ENCODE data around the gene LOXL1.

Gene LOXL1

DNA sequence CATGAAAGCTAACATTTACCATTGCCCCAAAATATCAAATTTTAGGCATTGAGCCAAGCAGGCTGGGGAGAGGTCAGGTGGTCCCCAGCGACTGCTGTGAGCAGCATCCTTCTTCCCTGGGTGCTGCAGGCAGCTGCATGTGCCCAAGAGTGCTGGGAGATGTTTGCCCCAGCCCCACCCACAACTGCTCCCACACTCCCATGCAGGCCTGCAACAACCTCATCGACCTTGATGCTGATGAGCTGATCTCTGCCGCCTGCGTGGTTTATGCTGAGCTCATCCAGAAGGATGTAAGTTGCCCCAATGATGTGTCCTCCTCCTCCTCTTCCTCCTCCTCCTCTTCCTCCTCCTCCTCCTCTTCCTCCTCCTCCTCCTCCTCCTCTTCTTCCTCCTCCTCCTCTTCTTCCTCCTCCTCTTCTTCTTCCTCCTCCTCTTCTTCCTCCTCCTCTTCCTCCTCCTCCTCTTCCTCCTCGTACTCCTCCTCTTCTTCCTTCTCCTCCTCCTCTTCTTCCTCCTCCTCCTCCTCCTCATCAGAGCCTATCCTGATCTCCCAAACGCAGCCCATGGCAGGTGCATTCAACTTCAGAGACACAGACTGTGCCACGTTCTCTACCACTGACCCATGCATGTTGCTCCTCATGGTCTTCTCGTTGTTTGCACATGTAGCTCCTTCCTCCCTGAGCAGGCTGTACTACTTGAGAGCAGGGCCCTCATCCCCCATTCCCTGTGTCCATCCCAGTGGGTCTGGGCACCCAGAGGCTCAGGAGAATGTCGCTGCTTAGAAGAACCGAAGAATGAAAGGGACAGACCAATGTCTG is 37.8 kb upstream of the LOXL1 start:
- no peaks in the 10 kb centered on the region for H3K4me1 ChIP-seq
- no peak overlapping the region for H3K4me3 ChIP-seq
- H3K27me3 ChIP-seq = no peaks in the 10 kb centered on the region
- H4K20me1 ChIP-seq = no peaks in the 10 kb centered on the region
- no peak overlapping the region for H3K9ac ChIP-seq
- TF ChIP-seq Cebpa-rat (IDR thresholded peaks at IDR 0.05) = no peak
- H3K36me3 ChIP-seq = no peaks in the 10 kb centered on the region
- no peak overlapping the region for H3K4me2 ChIP-seq
- H3K27ac ChIP-seq = no peak overlapping the region
- H3K9me3 ChIP-seq = peaks cover 22% of the 10 kb centered on the region

DNA sequence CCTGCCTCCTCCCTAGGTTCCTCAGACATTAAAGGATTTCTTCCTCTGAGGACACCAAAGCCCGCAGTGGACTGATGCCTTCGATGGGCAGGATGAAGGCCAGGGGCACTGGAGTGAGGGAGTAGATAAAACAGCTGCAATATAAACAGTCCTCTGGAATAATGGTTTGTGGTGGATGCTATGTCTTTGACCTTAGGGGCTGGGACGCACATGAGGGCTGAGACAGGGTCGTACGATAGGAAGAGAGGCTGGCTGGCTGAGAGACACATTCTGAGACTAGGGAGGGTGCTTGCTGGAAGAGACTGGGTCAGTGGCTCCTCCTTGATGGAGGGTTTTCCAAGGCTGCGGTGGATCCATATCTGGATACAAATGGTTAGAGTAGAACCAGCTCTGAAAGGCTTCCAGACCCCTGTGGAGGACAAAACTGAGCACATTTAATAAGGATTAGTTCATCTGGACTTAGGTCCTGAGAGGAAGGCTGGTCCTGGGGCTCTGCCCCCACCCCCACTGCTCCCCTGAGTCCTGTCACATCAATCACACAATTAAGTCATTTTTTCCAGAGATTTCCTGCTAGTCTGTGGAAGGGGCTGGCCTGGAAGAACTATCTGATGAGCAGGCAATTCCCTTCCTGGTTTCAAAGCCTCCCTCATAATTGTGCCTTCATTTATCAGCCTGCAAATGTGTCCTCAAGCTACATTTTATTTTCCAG is 37.1 kb upstream of the LOXL1 start:
- Histone ChIP-seq H3K4me2 (no peak overlapping the region), H4K20me1 (no peaks in the 10 kb centered on the region), H3K9me3 (peaks cover 26% of the 10 kb centered on the region), H3K27ac (no peak overlapping the region), H3K9ac (no peak overlapping the region), H3K4me3 (no peak overlapping the region), H3K4me1 (no peaks in the 10 kb centered on the region), H3K36me3 (no peaks in the 10 kb centered on the region), H3K27me3 (no peaks in the 10 kb centered on the region)
- no peak for TF ChIP-seq Cebpa-rat (IDR thresholded peaks at IDR 0.05)

DNA sequence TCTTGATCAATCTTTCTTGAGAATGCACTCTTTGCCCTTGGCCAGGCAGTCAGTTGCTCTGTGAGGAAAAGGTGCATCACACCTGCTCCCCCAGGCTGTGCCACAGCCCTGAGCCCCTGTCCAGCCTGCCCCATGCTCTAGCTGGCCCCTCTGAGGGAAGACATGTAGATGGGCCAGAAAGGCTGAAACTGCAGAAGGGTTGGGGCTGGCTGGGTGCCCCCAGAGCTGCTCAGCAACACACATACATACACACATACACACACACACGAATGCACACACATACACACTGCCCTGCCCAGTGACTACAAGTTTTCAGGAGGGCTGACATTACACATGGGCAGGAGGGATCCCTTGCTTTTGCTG is 36.5 kb upstream of the LOXL1 start:
- Histone ChIP-seq H3K9ac (no peak overlapping the region), H3K27ac (no peak overlapping the region), H3K9me3 (peaks cover 26% of the 10 kb centered on the region), H3K4me2 (no peak overlapping the region), H4K20me1 (no peaks in the 10 kb centered on the region), H3K4me1 (no peaks in the 10 kb centered on the region), H3K36me3 (no peaks in the 10 kb centered on the region), H3K27me3 (no peaks in the 10 kb centered on the region), H3K4me3 (no peak overlapping the region)
- no peak for TF ChIP-seq Cebpa-rat (IDR thresholded peaks at IDR 0.05)

DNA sequence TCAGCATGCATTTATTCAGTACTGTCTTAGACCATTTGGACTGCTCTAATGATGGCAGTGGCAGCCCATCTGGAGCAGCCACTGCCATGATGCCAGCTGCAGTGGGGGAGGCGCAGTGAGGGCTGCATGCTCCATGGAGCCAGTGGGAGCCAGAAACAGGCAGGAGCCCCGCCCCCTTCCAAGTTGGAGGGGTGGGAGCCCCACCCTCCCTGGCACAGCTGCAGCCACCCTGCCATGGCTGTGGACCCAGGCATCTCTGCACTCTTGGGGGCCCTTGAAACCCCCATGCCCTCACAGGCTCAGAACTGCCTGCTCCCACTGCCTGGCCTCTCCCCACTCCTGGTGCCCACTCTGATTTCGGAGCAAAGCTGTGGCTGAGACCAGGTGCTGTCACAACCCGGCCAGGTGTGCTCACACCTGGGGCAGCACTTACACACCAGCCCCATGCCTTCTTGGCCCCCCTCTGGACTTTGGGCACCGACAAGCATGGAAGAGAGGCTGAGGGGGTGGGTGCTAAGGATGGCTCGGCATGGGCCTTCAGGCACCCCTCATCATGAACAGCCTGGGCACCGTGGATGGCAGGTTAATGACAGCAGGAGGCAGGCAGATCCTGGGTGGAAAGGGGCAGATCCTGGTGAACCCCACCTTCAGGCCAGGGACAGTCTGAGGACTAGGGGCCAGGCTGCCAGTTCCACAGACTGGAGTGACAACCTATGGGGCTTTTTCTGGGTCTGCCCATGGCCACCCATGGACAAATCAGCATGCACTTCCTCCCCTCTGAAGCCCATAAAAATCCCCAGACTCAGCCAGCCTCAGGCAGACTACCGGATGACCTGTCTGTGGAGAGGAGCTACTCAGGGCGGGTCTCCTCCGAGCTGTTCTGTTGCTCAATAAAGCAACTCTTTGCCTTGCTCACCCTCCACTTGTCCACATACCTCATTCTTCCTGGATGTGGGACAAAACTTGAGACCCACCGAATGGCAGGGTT is 34.6 kb upstream of the LOXL1 start:
- no peak for TF ChIP-seq Cebpa-rat (IDR thresholded peaks at IDR 0.05)
- no peaks in the 10 kb centered on the region for H4K20me1 ChIP-seq
- no peak overlapping the region for H3K4me2 ChIP-seq
- H3K9ac ChIP-seq = no peak overlapping the region
- H3K4me3 ChIP-seq = no peak overlapping the region
- no peak overlapping the region for H3K27ac ChIP-seq
- no peaks in the 10 kb centered on the region for H3K4me1 ChIP-seq
- no peaks in the 10 kb centered on the region for H3K27me3 ChIP-seq
- peaks cover 26% of the 10 kb centered on the region for H3K9me3 ChIP-seq
- no peaks in the 10 kb centered on the region for H3K36me3 ChIP-seq

DNA sequence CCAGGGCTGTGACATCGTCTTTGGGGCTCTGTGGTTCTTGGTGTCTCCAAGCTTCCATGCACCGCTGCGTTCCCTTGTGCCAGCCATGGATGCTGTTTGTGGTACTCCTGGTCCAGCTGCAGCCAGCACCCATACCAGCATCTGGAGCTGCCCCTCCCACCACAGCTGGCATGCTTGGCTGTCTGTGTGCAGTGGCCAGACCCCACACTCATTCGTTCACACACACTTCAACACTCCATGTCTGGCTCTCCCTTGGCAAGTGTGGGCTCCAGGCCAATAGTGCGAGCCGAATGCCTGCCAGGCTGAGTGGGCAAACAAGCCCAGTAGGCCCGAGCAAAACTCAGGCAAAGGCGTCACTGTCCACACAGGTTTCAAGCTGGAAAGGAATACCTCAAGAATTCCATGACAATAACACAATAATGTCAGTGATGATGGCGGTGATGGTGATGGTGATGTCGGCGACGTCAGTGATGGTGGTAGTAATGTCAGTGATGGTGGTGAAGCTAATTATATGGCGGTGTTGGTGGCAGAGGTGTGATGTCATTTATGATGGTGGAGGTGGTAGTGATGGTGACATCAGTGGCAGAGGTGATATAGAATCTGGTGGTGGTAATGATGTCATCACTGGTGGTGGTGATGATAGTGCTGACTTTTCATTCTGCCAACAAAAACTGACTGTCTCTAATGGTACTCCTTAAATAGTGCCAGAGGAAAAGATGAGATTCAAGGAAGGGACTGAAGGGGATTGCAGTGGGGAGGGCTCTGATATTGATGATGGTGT is 33.6 kb upstream of the LOXL1 start:
- no peak for TF ChIP-seq Cebpa-rat (IDR thresholded peaks at IDR 0.05)
- H3K27me3 ChIP-seq = no peaks in the 10 kb centered on the region

DNA sequence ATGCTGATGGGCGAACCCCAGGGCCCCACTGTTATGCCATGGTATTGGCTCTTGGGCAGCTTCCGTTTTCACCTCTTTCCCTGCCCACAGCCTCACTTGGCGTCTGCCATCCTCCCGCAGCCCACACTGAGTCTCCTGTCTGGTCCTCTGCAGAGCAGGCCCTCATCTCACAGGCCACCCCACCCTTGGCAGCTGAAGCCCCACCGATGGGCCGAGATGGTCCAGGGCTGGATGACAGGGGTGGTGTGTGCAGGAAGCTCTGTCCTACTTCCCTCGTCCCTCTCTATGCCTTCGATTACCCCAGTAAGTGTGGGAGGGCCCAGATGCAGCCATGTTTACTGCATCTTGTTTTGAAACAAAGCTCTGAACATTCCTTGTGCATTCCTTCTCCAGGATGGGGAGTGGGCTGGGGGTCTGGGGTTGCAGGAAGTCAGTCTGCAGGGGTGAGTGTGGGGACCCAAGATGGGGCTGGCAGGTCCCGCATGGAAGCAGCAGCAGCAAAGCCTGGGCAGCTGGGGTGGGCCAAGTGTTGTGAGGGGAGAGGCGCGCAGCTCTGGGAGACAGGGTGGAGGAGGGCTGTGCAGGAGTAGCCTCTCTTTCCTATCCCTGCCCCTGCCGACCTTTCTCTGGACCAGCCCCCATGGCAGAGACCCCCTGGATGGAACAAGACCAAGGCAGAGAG is 32.0 kb upstream of the LOXL1 start:
- no peaks in the 10 kb centered on the region for H3K36me3 ChIP-seq
- no peak overlapping the region for H3K4me3 ChIP-seq
- TF ChIP-seq Cebpa-rat (IDR thresholded peaks at IDR 0.05) = no peak
- no peaks in the 10 kb centered on the region for H3K27me3 ChIP-seq
- no peak overlapping the region for H3K9ac ChIP-seq
- H3K9me3 ChIP-seq = peaks cover 26% of the 10 kb centered on the region
- no peaks in the 10 kb centered on the region for H3K4me1 ChIP-seq
- H3K27ac ChIP-seq = no peak overlapping the region
- H4K20me1 ChIP-seq = no peaks in the 10 kb centered on the region
- no peak overlapping the region for H3K4me2 ChIP-seq

More for the DNA sequence above, 33.6 kb upstream of the LOXL1 start:
- Histone ChIP-seq H4K20me1 (no peaks in the 10 kb centered on the region), H3K4me2 (no peak overlapping the region), H3K36me3 (no peaks in the 10 kb centered on the region), H3K9ac (no peak overlapping the region), H3K27ac (no peak overlapping the region), H3K4me3 (no peak overlapping the region), H3K4me1 (no peaks in the 10 kb centered on the region), H3K9me3 (peaks cover 26% of the 10 kb centered on the region)

DNA sequence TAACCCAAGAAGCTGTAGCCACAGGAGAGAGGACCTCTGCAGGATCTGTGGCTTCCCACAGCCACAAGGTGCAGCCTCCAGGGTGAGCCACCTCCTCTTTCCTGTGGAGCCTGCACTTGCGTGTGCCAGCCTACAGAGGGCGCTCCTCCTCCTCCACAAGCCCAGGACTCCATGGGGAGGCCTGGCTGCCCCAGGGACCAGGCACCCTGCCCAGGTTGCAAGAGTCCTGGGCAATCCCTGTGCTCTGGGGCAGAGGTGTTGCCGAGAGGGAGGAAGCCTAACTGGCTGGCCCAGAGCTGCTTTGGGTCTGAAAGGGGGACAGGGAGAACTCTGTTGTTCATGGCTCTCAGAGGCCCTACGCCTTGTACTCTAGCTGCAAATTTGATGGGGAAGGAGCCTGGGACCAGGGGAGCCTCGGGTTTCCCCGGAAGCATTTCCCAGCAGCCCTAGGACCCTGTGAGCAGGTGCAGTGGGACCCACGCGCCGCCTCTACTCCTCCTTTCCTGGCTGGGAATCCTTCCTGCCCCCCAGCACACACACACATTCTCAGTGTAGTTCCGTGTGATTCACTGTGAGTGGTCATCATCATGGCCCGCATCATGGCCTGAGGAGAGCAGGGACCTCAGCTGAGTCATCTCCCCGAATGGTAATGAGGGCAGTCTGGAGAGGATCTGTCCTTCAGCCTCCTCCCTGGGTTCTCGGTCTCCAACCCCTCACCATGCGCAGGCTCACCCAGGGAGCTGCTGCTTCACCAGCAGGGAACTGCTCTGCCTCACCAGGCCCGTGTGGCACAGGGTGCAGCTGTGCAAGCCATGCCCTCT is 28.6 kb upstream of the LOXL1 start:
- H3K4me1 ChIP-seq = no peaks in the 10 kb centered on the region
- H3K9ac ChIP-seq = no peak overlapping the region
- H3K27me3 ChIP-seq = no peaks in the 10 kb centered on the region
- no peak overlapping the region for H3K4me3 ChIP-seq
- H3K9me3 ChIP-seq = peaks cover 12% of the 10 kb centered on the region
- no peak overlapping the region for H3K27ac ChIP-seq
- H4K20me1 ChIP-seq = no peaks in the 10 kb centered on the region
- TF ChIP-seq Cebpa-rat (IDR thresholded peaks at IDR 0.05) = no peak
- no peak overlapping the region for H3K4me2 ChIP-seq
- no peaks in the 10 kb centered on the region for H3K36me3 ChIP-seq
